Activated naive CD4-positive, alpha-beta T cell treated with Interleukin-2 at 50 U/mL for 16 hours (primary cell): ENCODE measurements around the gene PTPN1.
"Not testable (repeated sequence)": the region's sequence is repeated elsewhere in the genome, so short reads cannot be mapped to it uniquely, and the experiment has no call there.

Experiments
- DNase-seq: peaks from one replicate; pipeline ENCODE4 v3.0.0-alpha.2; 2020

The PTPN1 gene

GRCh38 chr20:50482396-50482981 lies 27.7 kb upstream of the PTPN1 start:
- no peak for DNase-seq

- no peak for DNase-seq
Observed at GRCh38 chr20:50484271-50484976, 25.8 kb upstream of the PTPN1 start.

- no peak for DNase-seq
Observed at GRCh38 chr20:50487397-50487796, 22.8 kb upstream of the PTPN1 start.

- DNase-seq = no peak
Observed at GRCh38 chr20:50488236-50488806, 21.9 kb upstream of the PTPN1 start.

GRCh38 chr20:50491168-50491567 lies 19.0 kb upstream of the PTPN1 start:
- DNase-seq = no peak

- no peak for DNase-seq
Observed at GRCh38 chr20:50491926-50492634, 18.1 kb upstream of the PTPN1 start.

GRCh38 chr20:50493881-50494253 lies 16.3 kb upstream of the PTPN1 start:
- DNase-seq = no peak

GRCh38 chr20:50494428-50494827 lies 15.8 kb upstream of the PTPN1 start:
- DNase-seq = no peak

- DNase-seq = no peak
Observed at GRCh38 chr20:50496773-50497385, 13.3 kb upstream of the PTPN1 start.

- no peak for DNase-seq
Observed at GRCh38 chr20:50498071-50498776, 12.0 kb upstream of the PTPN1 start.

GRCh38 chr20:50499938-50500337 lies 10.2 kb upstream of the PTPN1 start:
- no peak for DNase-seq

GRCh38 chr20:50501972-50502745 lies 8.0 kb upstream of the PTPN1 start:
- DNase-seq = no peak

GRCh38 chr20:50504231-50504823 lies 5.9 kb upstream of the PTPN1 start:
- no peak for DNase-seq

- no peak for DNase-seq
Observed at GRCh38 chr20:50506270-50506579, 4.0 kb upstream of the PTPN1 start.

- DNase-seq = not testable (repeated sequence)
Observed at GRCh38 chr20:50507745-50508144, 2.4 kb upstream of the PTPN1 start.

- DNase-seq = no peak
Observed at GRCh38 chr20:50508171-50508755, 1.9 kb upstream of the PTPN1 start.

- DNase-seq = no peak
Observed at GRCh38 chr20:50510706-50511542, 741 bp downstream of the PTPN1 start.

- no peak for DNase-seq
Observed at GRCh38 chr20:50512323-50512722, 2.1 kb downstream of the PTPN1 start.

GRCh38 chr20:50513169-50514034 lies 3.2 kb downstream of the PTPN1 start:
- DNase-seq = no peak

GRCh38 chr20:50514035-50514337 lies 3.8 kb downstream of the PTPN1 start:
- no peak for DNase-seq
